ENCODE data around the gene FUT6. TPM values are rescaled to one million over a fixed set of nuclear protein-coding genes. Genes with fewer than 3 reads are reported as not detected.
"Not testable (repeated sequence)": the region's sequence is repeated elsewhere in the genome, so short reads cannot be mapped to it uniquely, and the experiment has no call there.

The FUT6 gene
- total RNA-seq, 2 experiments from 2014 or later: not detected

DNA sequence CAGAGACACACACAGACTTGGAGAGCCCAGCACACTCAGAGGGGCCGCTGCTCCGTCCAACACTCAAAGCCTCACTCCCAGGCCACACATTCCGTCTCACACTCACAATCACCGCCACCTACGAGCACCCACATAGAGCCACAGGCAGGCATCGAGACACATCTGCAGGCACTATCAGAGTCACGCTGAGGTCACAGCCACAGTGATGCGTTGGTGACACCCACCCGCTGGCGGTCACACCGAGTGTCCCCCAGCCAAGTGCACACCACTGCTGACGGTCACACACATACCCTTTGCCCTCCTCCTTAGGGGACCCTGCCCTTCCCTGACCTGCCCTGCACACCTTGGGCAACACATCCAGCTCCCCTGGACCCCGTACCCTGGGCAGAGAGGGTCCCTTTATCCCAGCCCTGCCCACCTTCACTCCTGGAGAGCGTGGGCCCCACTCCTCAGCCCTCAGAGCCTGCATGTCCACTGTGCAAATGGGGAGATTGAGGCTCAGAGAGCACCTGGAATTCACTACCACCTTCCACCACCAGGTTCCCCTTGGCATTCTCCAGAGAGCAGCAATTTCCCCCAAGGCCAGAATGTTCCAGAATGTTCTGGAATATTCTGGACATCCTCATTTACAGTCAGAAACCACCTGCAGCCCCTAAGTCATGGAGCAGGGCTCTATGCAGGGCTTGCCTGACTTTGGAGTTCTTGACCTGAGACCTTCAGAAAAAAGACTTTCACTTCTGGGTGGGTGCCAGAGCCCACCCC is 25.4 kb upstream of the FUT6 start:
- ChIA-PET POLR2A (no interaction called here), CTCF (no interaction called here)
- Mint-ChIP-seq H3K27ac (no peak overlapping the region), H3K9me3 (no peaks in the 10 kb centered on the region), H3K4me3 (no peak overlapping the region), H3K27me3 (no peaks in the 10 kb centered on the region), H3K4me1 (ENCODE audit: low read depth) (no peaks in the 10 kb centered on the region), H3K36me3 (ENCODE audit: low read depth) (no peaks in the 10 kb centered on the region)
- TF ChIP-seq CTCF (IDR thresholded peaks at IDR 0.05): no peak
- DNase-seq (no peak), ATAC-seq (no peak)
- intact Hi-C loops (cut with micrococcal nuclease): no loop called here

DNA sequence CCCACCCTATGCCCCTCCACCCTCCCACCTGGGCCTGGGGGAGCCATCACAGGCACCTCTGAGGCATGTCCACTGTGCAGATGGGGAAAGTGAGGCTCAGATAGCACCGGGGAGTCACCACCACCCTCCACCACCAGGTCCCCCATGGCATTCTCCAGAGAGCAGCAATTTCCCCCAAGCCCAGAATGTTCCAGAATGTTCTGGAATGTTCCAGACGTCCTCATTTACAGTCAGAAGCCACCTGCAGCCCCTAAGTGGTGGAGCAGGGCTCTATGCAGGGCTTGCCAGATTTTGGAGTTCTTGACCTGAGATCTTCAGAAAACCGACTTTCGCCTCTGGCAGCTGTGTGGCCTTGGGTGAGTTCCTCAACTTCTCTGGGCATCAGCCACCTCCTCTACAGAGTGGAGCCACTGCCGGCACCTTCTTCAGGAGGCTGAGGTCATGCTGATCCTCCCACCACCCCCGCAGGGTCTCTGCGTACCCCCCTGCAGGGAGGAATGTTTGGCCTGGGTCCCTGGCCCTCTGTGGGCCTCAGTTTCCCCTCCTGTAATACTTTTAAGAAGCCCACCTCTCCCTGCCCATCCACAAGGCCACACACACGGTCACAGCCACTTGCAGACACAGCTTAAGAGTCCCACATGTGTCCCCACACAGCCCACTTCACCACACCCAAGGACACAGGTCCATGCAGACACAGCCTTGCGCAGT is 24.7 kb upstream of the FUT6 start:
- POLR2A ChIA-PET: no interaction called here
- no peaks in the 10 kb centered on the region for H3K9me3 Mint-ChIP-seq
- no peaks in the 10 kb centered on the region for H3K4me1 Mint-ChIP-seq (ENCODE audit: low read depth)
- intact Hi-C loops (cut with micrococcal nuclease): no loop called here
- no peak for TF ChIP-seq CTCF (IDR thresholded peaks at IDR 0.05)
- ATAC-seq (no peak), DNase-seq (no peak)
- no peaks in the 10 kb centered on the region for H3K27me3 Mint-ChIP-seq
- CTCF ChIA-PET: no interaction called here
- no peak overlapping the region for H3K27ac Mint-ChIP-seq
- no peaks in the 10 kb centered on the region for H3K36me3 Mint-ChIP-seq (ENCODE audit: low read depth)
- H3K4me3 Mint-ChIP-seq: no peak overlapping the region

DNA sequence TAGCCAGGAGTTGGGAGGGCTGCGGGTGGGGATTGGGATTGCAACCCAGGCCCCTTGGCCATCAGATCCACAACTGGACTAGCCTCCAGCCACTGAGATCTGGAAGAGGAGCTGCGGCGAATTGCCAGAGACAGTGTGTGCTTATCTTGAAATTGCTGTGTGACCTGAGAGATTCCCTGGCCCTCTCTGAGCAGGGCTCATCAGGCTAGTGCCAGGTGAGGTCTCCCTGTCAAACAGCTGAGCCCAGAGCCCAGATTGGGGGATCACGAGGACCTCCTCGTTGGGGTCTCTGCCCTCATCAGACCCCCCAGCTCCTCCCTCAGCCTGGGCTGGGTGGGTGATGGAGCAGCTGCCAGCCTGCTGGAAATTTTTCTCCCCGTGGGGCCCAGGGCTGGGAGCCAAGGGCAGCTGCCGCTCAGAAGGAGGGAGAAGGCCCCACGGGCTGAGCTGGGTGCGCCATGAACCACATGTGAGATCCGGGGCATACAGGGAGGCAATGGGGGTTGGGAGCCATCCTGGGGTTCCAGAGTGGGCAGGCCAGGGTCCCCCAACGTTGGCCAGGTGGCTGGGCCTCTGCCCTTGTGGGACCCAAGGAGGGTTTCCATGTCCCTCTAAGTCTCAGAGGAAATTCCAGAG is 23.6 kb upstream of the FUT6 start:
- ATAC-seq (no peak), DNase-seq (no peak)
- H3K9me3 Mint-ChIP-seq: no peaks in the 10 kb centered on the region
- H3K4me1 Mint-ChIP-seq (ENCODE audit: low read depth): no peaks in the 10 kb centered on the region
- no peaks in the 10 kb centered on the region for H3K27me3 Mint-ChIP-seq
- intact Hi-C loops (cut with micrococcal nuclease): no loop called here
- no peaks in the 10 kb centered on the region for H3K36me3 Mint-ChIP-seq (ENCODE audit: low read depth)
- ChIA-PET CTCF (no interaction called here), POLR2A (no interaction called here)
- H3K4me3 Mint-ChIP-seq: no peak overlapping the region
- no peak overlapping the region for H3K27ac Mint-ChIP-seq
- no peak for TF ChIP-seq CTCF (IDR thresholded peaks at IDR 0.05)

GRCh38 chr19:5857203-5858081 is 17.9 kb upstream of the FUT6 start:
- ATAC-seq (no peak), DNase-seq (no peak)
- H3K27me3 Mint-ChIP-seq: no peaks in the 10 kb centered on the region
- no peak overlapping the region for H3K4me3 Mint-ChIP-seq
- ChIA-PET POLR2A (no interaction called here), CTCF (interaction anchor here (0.8 kb wide), 1 partner anchor 53 kb away, joined by 3 read pairs; no protein-coding TSS in a partner anchor)
- no peak for TF ChIP-seq CTCF (IDR thresholded peaks at IDR 0.05)
- intact Hi-C loops (cut with micrococcal nuclease): no loop called here
- no peaks in the 10 kb centered on the region for H3K4me1 Mint-ChIP-seq (ENCODE audit: low read depth)
- H3K27ac Mint-ChIP-seq: no peak overlapping the region
- no peaks in the 10 kb centered on the region for H3K9me3 Mint-ChIP-seq
- H3K36me3 Mint-ChIP-seq (ENCODE audit: low read depth): no peaks in the 10 kb centered on the region

- H3K27me3 Mint-ChIP-seq; H3K4me1 Mint-ChIP-seq (ENCODE audit: low read depth); intact Hi-C loops (cut with micrococcal nuclease); POLR2A ChIA-PET; H3K9me3 Mint-ChIP-seq; H3K27ac Mint-ChIP-seq; H3K36me3 Mint-ChIP-seq (ENCODE audit: low read depth); H3K4me3 Mint-ChIP-seq; DNase-seq; ATAC-seq: not testable (repeated sequence)
- CTCF ChIA-PET: interaction anchor here (1.4 kb wide), 1 partner anchor 51 kb away, joined by 5 read pairs; no protein-coding TSS in a partner anchor
These were observed 15.6 kb upstream of the FUT6 start for GRCh38 chr19:5855151-5855550.

DNA sequence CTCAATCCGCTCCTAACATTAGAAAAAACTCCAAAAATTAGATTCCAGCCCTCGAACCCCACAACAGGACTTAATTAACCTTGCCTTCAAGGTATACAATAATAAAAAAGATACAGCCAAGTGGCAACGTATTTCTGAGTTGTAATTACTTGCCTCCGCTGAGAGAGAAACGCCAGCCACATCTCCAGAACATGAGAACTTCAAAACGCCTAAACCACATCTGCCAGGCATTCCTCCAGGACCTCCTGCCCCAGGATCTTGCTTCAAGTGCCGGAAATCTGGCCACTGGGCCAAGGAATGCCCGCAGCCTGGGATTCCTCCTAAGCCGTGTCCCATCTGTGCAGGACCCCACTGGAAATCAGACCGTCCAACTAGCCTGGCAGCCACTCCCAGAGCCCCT is 14.6 kb upstream of the FUT6 start:
- DNase-seq; CTCF ChIA-PET; H3K36me3 Mint-ChIP-seq (ENCODE audit: low read depth): not testable (repeated sequence)

More for the DNA sequence above, 14.6 kb upstream of the FUT6 start:
- H3K27me3 Mint-ChIP-seq; ATAC-seq; intact Hi-C loops (cut with micrococcal nuclease); H3K4me3 Mint-ChIP-seq; H3K9me3 Mint-ChIP-seq; H3K27ac Mint-ChIP-seq; H3K4me1 Mint-ChIP-seq (ENCODE audit: low read depth): not testable (repeated sequence)
- POLR2A ChIA-PET: interaction anchor here (0.6 kb wide), 2 partner anchors 470 to 1099 kb away, joined by 3 to 5 read pairs; no protein-coding TSS in a partner anchor
